Measurements from ENCODE around the gene CCT8.
"Not testable (repeated sequence)": the region's sequence is repeated elsewhere in the genome, so short reads cannot be mapped to it uniquely, and the experiment has no call there.

Gene CCT8

DNA sequence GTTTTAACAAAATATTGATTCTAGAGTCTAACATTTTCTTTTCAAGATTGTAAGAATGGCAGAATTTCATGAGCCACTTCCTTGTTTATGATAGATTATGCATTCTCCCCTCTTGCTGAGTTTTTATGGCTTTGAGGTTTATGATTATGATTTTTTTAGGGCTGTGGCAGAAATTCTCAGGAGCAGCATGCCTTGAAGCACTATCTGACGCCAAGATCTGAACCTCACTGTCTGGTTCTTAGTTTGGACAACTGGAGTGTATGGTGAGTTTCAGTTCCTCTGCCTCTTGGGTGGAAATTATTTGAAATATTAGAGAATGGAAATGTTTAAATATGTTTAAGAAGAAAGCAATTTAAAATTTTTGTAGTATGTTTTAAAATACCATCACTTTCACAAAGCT is 38.8 kb downstream of the CCT8 start:
- TF ChIP-seq POLR2A (IDR thresholded peaks at IDR 0.05; ENCODE audit: low read depth, low read length) (no peak), TAF1 (IDR thresholded peaks at IDR 0.05; ENCODE audit: borderline replicate concordance, low read depth, low read length) (no peak), POLR2AphosphoS5 (IDR thresholded peaks at IDR 0.05; ENCODE audit: low read depth, low read length) (no peak)
- DNase-seq (ENCODE audit: insufficient read length) (no peak), FAIRE-seq (no peak)

DNA sequence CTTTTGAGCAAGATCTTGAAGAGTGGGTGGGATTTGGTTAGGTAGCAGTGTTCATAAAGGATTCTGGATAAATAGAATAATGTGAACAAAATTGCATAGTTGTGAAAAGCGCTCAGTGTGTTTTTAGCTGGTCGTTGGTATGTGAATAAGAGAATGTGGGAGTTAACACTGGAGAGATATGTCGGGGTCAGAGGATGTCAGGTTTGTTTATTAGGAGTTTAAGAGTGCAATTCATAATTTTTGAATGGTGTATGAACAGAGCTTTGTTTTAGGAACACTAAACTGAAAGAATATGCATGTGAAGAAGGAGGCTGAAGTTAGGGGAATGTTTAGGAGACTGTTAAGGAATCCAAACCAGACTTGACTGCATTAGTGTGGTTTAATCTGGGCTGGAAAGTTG is 39.6 kb downstream of the CCT8 start:
- no peak for TF ChIP-seq POLR2AphosphoS5 (IDR thresholded peaks at IDR 0.05; ENCODE audit: low read depth, low read length)
- TF ChIP-seq TAF1 (IDR thresholded peaks at IDR 0.05; ENCODE audit: borderline replicate concordance, low read depth, low read length), result no peak
- TF ChIP-seq POLR2A (IDR thresholded peaks at IDR 0.05; ENCODE audit: low read depth, low read length), result no peak
- FAIRE-seq, result no peak

DNA sequence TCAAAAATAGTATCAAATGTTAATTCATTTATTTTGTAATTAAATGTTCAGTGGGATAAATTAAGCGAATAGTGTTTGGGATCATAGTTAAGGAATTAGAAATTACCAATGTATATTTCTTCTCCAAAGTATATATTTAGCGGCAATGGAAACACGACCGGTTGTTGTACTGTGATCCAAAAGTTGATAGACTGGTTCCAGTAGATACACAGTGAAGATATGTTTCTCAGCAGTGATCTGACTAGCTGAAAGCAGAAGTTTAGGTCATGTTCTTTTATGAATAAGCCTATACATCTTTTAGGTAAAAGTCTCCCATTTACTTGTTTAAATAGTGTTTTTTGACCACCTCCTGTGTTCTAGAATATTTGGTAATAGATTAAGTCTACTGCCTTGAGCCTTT is 40.1 kb downstream of the CCT8 start:
- no peak for FAIRE-seq

More for the DNA sequence above, 39.6 kb downstream of the CCT8 start:
- no peak for DNase-seq (ENCODE audit: insufficient read length)

GRCh38 chr21:29030909-29031308 is 42.5 kb downstream of the CCT8 start:
- TF ChIP-seq POLR2AphosphoS5 (IDR thresholded peaks at IDR 0.05; ENCODE audit: low read depth, low read length), result no peak
- TF ChIP-seq POLR2A (IDR thresholded peaks at IDR 0.05; ENCODE audit: low read depth, low read length), result 0 out of 2 replicates have a peak, but pooled peaks have one; percentile 30
- FAIRE-seq, result no peak
- no peak for DNase-seq (ENCODE audit: insufficient read length)

More for the DNA sequence above, 40.1 kb downstream of the CCT8 start:
- no peak for DNase-seq (ENCODE audit: insufficient read length)
- TF ChIP-seq TAF1 (IDR thresholded peaks at IDR 0.05; ENCODE audit: borderline replicate concordance, low read depth, low read length) (no peak), POLR2AphosphoS5 (IDR thresholded peaks at IDR 0.05; ENCODE audit: low read depth, low read length) (no peak), POLR2A (IDR thresholded peaks at IDR 0.05; ENCODE audit: low read depth, low read length) (no peak)

GRCh38 chr21:29029524-29029923 is 43.9 kb downstream of the CCT8 start:
- FAIRE-seq (no peak), DNase-seq (ENCODE audit: insufficient read length) (no peak)
- TF ChIP-seq TAF1 (IDR thresholded peaks at IDR 0.05; ENCODE audit: borderline replicate concordance, low read depth, low read length) (no peak), POLR2A (IDR thresholded peaks at IDR 0.05; ENCODE audit: low read depth, low read length) (no peak), POLR2AphosphoS5 (IDR thresholded peaks at IDR 0.05; ENCODE audit: low read depth, low read length) (no peak)

DNA sequence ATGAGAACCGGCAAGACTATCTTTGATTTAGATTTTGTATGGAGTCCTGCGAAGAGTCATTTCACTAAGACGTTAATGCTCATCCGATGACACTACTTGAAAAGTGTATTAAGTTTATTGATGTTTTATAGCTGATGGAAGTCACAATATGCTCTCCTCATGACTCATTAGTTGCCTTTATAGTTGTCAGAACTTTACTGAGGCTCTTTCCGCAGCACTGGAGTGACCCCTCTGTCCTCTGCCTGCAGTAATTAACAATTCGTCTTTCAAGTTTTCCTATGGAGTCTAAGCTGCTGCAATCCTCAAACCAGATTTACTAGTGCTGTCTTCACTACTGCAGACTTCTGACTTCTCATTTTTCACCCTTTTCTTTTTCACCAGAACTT is 48.1 kb downstream of the CCT8 start:
- DNase-seq (ENCODE audit: insufficient read length) (no peak), FAIRE-seq (no peak)
- TF ChIP-seq POLR2A (IDR thresholded peaks at IDR 0.05; ENCODE audit: low read depth, low read length), result no peak
- no peak for TF ChIP-seq TAF1 (IDR thresholded peaks at IDR 0.05; ENCODE audit: borderline replicate concordance, low read depth, low read length)
- no peak for TF ChIP-seq POLR2AphosphoS5 (IDR thresholded peaks at IDR 0.05; ENCODE audit: low read depth, low read length)

DNA sequence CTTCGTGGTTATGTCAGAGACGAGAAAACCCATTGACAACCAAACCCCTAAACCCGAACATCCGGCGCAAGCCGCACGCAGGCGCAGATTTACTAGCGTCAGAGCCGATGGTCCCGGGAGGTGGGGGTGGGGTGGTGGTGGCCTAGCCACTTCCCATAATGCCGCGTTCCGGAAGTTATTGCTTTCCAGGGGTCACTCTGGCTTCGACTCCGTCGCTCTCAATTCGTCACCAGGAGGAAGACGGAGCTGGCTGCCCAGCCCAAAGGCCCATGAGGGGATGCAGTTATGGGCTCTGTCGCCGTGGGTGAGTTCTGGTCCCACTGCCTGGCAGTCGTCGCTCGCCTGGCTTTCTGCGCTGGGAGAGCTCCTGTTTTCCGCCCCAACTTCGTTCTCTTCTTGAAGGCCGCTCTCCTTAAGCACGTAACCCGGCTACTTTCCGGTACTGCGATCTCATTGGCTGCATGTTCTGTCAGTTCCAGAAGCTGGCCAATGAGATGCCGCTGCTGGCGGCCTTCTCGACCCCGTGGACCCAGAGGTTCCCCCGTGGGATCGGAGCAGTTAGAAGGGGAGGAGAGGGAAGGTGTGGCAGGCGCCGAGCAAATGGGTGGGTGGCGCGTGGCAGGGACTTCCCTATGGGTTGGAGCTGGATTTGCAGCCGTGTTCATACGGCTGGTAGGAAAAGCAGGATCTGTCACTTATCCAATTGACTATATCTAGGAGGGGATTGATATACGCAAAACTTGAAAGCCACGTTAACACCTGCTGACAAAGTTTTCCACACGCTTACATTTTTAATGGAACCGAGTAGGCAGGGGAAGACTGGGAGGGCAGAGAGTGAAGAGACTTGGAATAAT is 48.7 kb downstream of the CCT8 start, which contains the start of gene USP16:
USP16 (plus strand) TSS at position 195 of the 854 bp plus-strand sequence. CDS start 3,246 bp downstream, outside the sequence.
- FAIRE-seq (peak; percentile 98), DNase-seq (ENCODE audit: insufficient read length) (peak; percentile 88)
- peak; percentile 73; the same call in 1 of the 2 replicates for TF ChIP-seq TAF1 (IDR thresholded peaks at IDR 0.05; ENCODE audit: borderline replicate concordance, low read depth, low read length)
- peak; percentile 96 for TF ChIP-seq POLR2AphosphoS5 (IDR thresholded peaks at IDR 0.05; ENCODE audit: low read depth, low read length)
- TF ChIP-seq POLR2A (IDR thresholded peaks at IDR 0.05; ENCODE audit: low read depth, low read length), result peak; percentile 95

DNA sequence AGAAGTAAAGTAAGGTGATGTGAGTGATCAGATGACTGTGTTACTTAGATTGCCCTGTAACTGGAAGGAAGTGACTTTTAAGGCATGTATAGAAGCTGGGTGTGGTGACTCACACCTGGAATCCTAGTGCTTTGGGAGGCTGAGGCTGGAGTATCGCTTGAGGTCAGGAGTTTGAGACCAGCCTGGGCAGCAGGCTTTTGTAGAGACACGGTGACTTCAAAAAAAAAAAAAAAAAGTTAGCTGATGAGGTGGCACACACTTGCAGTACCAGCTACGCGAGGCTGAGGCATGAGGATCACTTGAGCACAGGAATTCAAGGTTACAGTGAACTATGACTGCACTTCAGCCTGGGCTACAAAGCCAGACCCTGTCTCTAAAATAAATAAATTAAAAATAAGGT is 51.3 kb downstream of the CCT8 start:
- no peak for DNase-seq (ENCODE audit: insufficient read length)
- no peak for TF ChIP-seq TAF1 (IDR thresholded peaks at IDR 0.05; ENCODE audit: borderline replicate concordance, low read depth, low read length)
- TF ChIP-seq POLR2AphosphoS5 (IDR thresholded peaks at IDR 0.05; ENCODE audit: low read depth, low read length), result no peak
- no peak for TF ChIP-seq POLR2A (IDR thresholded peaks at IDR 0.05; ENCODE audit: low read depth, low read length)
- no peak for FAIRE-seq

- no peak for DNase-seq (ENCODE audit: insufficient read length)
Measured at GRCh38 chr21:29018540-29018939, 54.9 kb downstream of the CCT8 start.

DNA sequence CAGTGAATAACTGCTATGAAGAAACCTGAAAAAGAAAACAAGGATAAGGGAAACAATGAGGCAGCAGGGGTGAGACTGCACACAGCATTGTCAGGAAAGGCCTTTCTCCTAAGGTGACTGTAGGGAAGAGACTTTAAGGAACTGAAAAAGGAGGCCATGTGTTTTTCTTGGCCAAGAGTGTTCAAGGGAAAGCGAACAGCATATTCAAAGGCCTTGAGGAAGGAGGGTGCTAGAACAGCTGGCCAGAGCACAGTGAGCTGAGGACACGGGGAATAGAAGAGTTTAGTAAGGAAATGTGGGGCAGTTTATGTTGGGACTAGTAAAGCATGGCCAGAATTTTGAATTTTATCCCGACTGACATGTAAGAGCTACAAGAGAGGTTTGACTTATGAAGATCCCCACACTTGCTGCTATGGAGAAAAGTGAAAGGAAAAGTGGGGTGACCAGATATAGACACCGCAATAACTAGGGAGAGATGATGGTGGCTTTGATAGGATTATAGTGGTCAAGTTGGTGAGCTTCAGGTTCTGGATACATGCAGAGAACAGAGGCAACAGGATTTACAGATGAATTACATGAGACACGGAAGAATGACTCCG is 55.7 kb downstream of the CCT8 start:
- no peak for TF ChIP-seq POLR2AphosphoS5 (IDR thresholded peaks at IDR 0.05; ENCODE audit: low read depth, low read length)
- TF ChIP-seq TAF1 (IDR thresholded peaks at IDR 0.05; ENCODE audit: borderline replicate concordance, low read depth, low read length), result no peak
- TF ChIP-seq POLR2A (IDR thresholded peaks at IDR 0.05; ENCODE audit: low read depth, low read length), result no peak
- FAIRE-seq (peak; percentile 81), DNase-seq (ENCODE audit: insufficient read length) (no peak)

More at GRCh38 chr21:29018540-29018939, 54.9 kb downstream of the CCT8 start:
- no peak for FAIRE-seq
- TF ChIP-seq TAF1 (IDR thresholded peaks at IDR 0.05; ENCODE audit: borderline replicate concordance, low read depth, low read length), result no peak
- TF ChIP-seq POLR2AphosphoS5 (IDR thresholded peaks at IDR 0.05; ENCODE audit: low read depth, low read length), result no peak
- TF ChIP-seq POLR2A (IDR thresholded peaks at IDR 0.05; ENCODE audit: low read depth, low read length), result no peak

- DNase-seq (ENCODE audit: insufficient read length); FAIRE-seq: not testable (repeated sequence)
Measured at GRCh38 chr21:29011236-29011635, 62.2 kb downstream of the CCT8 start.

GRCh38 chr21:29008367-29008766 is 65.1 kb downstream of the CCT8 start:
- TF ChIP-seq POLR2A (IDR thresholded peaks at IDR 0.05; ENCODE audit: low read depth, low read length), result no peak
- no peak for TF ChIP-seq TAF1 (IDR thresholded peaks at IDR 0.05; ENCODE audit: borderline replicate concordance, low read depth, low read length)
- TF ChIP-seq POLR2AphosphoS5 (IDR thresholded peaks at IDR 0.05; ENCODE audit: low read depth, low read length), result no peak
- FAIRE-seq (no peak), DNase-seq (ENCODE audit: insufficient read length) (no peak)

All from GM12892 (cell line).